WTC11 (cell line): ENCODE measurements around the gene FFAR1. TPM values are rescaled to one million over a fixed set of nuclear protein-coding genes. Genes with fewer than 3 reads are reported as not detected.

Experiments
- ATAC-seq: fragments of 200-7000 bp; cut with Tn5 transposase; 2 replicates; pipeline ENCODE4 v1.10.0; 2021; ENCODE audit warnings: mild to moderate bottlenecking, moderate library complexity
- CTCF ChIA-PET: fragments of 300-600 bp; sonication (Branson Sonifier 250); formaldehyde crosslinking; loops from one replicate; lab custom pipeline; 2021; ENCODE audit warnings: antibody characterized with exemption; lab: Charles Lee
- POLR2A ChIA-PET: fragments of 350-600 bp; sonication (Branson Sonifier 250); formaldehyde crosslinking; loops from one replicate; lab custom pipeline; 2021; ENCODE audit warnings: antibody characterized with exemption; lab: Charles Lee
- DNase-seq: peaks from one replicate; pipeline ENCODE4 v3.0.0; 2021; ENCODE audit warnings: low spot score
- H3K27ac Mint-ChIP-seq: 2 replicates; pipeline ENCODE4 v1.8.0; 2021; ENCODE audit warnings: mixed read lengths
- H3K27me3 Mint-ChIP-seq: 2 replicates; pipeline ENCODE4 v1.8.0; 2021; ENCODE audit warnings: low read depth, mild to moderate bottlenecking, moderate library complexity, mixed read lengths
- H3K36me3 Mint-ChIP-seq: 2 replicates; pipeline ENCODE4 v1.8.0; 2021; ENCODE audit warnings: mixed read lengths
- H3K4me1 Mint-ChIP-seq: 2 replicates; pipeline ENCODE4 v1.8.0; 2022; ENCODE audit warnings: mixed read lengths
- H3K4me3 Mint-ChIP-seq: 2 replicates; pipeline ENCODE4 v1.8.0; 2021; ENCODE audit warnings: mild to moderate bottlenecking, moderate library complexity, mixed read lengths
- H3K9me3 Mint-ChIP-seq: 2 replicates; pipeline ENCODE4 v1.8.0; 2021; ENCODE audit warnings: mixed read lengths
- AFF4 ChIP-seq: sonication (generic); formaldehyde crosslinking; IDR thresholded peaks from 2 replicates; pipeline ENCODE4 v1.8.1; 2023; ENCODE audit warnings: mild to moderate bottlenecking, missing genetic modification reagents, borderline replicate concordance
- E2F4 ChIP-seq: sonication (generic); formaldehyde crosslinking; IDR thresholded peaks from 2 replicates; pipeline ENCODE4 v1.8.1; 2022; ENCODE audit warnings: low read depth, mild to moderate bottlenecking, moderate library complexity, missing genetic modification reagents, borderline replicate concordance
- EMX1 ChIP-seq: fragments of 250-450 bp; sonication (Bioruptor Pico); IDR thresholded peaks from 2 replicates; pipeline ENCODE4 v1.8.0; 2021; ENCODE audit warnings: mild to moderate bottlenecking
- FOXK1 ChIP-seq: sonication (generic); formaldehyde crosslinking; IDR thresholded peaks from 2 replicates; pipeline ENCODE4 v1.8.0; 2022; ENCODE audit warnings: mild to moderate bottlenecking, moderate library complexity, missing genetic modification reagents
- IRF1 ChIP-seq: sonication (generic); formaldehyde crosslinking; IDR thresholded peaks from 2 replicates; pipeline ENCODE4 v1.8.0; 2023; ENCODE audit warnings: missing genetic modification reagents
- OVOL2 ChIP-seq: fragments of 250-450 bp; sonication (Bioruptor Pico); IDR thresholded peaks from 2 replicates; pipeline ENCODE4 v1.9.0; 2021; ENCODE audit warnings: mild to moderate bottlenecking, borderline replicate concordance
- SMAD4 ChIP-seq: sonication (generic); formaldehyde crosslinking; IDR thresholded peaks from 2 replicates; pipeline ENCODE4 v1.8.0; 2022; ENCODE audit warnings: mild to moderate bottlenecking, missing genetic modification reagents
- TP53 ChIP-seq: sonication (generic); formaldehyde crosslinking; IDR thresholded peaks from 2 replicates; pipeline ENCODE4 v1.8.1; 2023; ENCODE audit warnings: mild to moderate bottlenecking, missing genetic modification reagents
- ZNF121 ChIP-seq: sonication (generic); formaldehyde crosslinking; IDR thresholded peaks from 2 replicates; pipeline ENCODE4 v1.8.0; 2023; ENCODE audit warnings: missing genetic modification reagents
- ZNF138 ChIP-seq: sonication (generic); formaldehyde crosslinking; conservative IDR thresholded peaks from 2 replicates; pipeline ENCODE4 v1.8.1; 2022; ENCODE audit warnings: mild to moderate bottlenecking, moderate library complexity, missing genetic modification reagents
- ZNF317 ChIP-seq: sonication (generic); formaldehyde crosslinking; IDR thresholded peaks from 2 replicates; pipeline ENCODE4 v1.8.1; 2023; ENCODE audit warnings: low read depth, mild to moderate bottlenecking, moderate library complexity, missing genetic modification reagents, borderline replicate concordance
- ZNF512 ChIP-seq: sonication (generic); formaldehyde crosslinking; IDR thresholded peaks from 2 replicates; pipeline ENCODE4 v1.8.1; 2022; ENCODE audit warnings: missing genetic modification reagents, borderline replicate concordance
- total RNA-seq: library from RNA; stranded (reverse); gene quantifications from 3 replicates; pipeline ENCODE4 v1.2.3, GENCODE V29; 2021
- TF ChIP-seq, protein P1 (sequence below): fragments of 250-450 bp; sonication (Bioruptor Pico); conservative IDR thresholded peaks from 2 replicates; pipeline ENCODE4 v1.9.0; 2021; ENCODE audit warnings: mild to moderate bottlenecking
- TF ChIP-seq, protein P2 (sequence below): sonication (generic); formaldehyde crosslinking; IDR thresholded peaks from 2 replicates; pipeline ENCODE4 v1.8.0; 2023; ENCODE audit warnings: mild to moderate bottlenecking, missing genetic modification reagents
- TF ChIP-seq, protein P3 (sequence below): fragments of 250-450 bp; sonication (Bioruptor Pico); IDR thresholded peaks from 2 replicates; pipeline ENCODE4 v1.9.0; 2021; ENCODE audit warnings: mild to moderate bottlenecking, borderline replicate concordance
- TF ChIP-seq, protein P4 (sequence below): sonication (generic); formaldehyde crosslinking; IDR thresholded peaks from 2 replicates; pipeline ENCODE4 v1.8.1; 2023; ENCODE audit warnings: mild to moderate bottlenecking, moderate library complexity, missing genetic modification reagents

FFAR1 gene
- total RNA-seq, 1 experiment from 2014 or later = 0.07 TPM

DNA sequence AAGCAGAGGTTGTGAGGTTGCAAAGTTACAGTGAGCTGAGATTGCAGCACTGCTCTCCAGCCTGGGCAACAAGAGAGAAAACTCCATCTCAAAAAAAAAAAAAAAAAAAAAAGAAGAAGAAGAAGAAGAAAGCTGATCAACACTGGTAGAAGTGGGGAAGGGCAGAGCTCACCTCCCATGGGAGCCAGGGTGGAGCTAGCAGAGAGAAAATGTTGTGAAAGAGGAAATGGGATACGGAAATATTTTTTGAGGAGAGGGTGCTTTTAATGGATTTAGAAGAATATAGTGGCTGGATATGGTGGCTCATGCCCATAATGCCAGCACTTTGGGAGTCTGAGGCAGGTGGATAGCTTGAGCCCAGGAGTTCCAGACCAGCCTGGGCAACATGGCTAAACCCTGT is 30.0 kb downstream of the FFAR1 start:
- Mint-ChIP-seq H3K27ac (no peak overlapping the region), H3K36me3 (peaks cover 3% of the 10 kb centered on the region; the same call in 1 of the 2 replicates), H3K4me1 (peaks cover 14% of the 10 kb centered on the region), H3K9me3 (peaks cover 30% of the 10 kb centered on the region), H3K4me3 (no peak overlapping the region), H3K27me3 (peaks cover 22% of the 10 kb centered on the region)
- ChIA-PET POLR2A (interaction anchor here (0.6 kb wide), 2 partner anchors 142 to 262 kb away, joined by 3 to 7 read pairs; no protein-coding TSS in a partner anchor), CTCF (interaction anchor here (0.5 to 1.0 kb wide), 5 partner anchors 17 to 310 kb away, joined by 3 to 6 read pairs (median 3); no protein-coding TSS in a partner anchor)
- ATAC-seq (no peak), DNase-seq (no peak)
- TF ChIP-seq, protein P1, sequence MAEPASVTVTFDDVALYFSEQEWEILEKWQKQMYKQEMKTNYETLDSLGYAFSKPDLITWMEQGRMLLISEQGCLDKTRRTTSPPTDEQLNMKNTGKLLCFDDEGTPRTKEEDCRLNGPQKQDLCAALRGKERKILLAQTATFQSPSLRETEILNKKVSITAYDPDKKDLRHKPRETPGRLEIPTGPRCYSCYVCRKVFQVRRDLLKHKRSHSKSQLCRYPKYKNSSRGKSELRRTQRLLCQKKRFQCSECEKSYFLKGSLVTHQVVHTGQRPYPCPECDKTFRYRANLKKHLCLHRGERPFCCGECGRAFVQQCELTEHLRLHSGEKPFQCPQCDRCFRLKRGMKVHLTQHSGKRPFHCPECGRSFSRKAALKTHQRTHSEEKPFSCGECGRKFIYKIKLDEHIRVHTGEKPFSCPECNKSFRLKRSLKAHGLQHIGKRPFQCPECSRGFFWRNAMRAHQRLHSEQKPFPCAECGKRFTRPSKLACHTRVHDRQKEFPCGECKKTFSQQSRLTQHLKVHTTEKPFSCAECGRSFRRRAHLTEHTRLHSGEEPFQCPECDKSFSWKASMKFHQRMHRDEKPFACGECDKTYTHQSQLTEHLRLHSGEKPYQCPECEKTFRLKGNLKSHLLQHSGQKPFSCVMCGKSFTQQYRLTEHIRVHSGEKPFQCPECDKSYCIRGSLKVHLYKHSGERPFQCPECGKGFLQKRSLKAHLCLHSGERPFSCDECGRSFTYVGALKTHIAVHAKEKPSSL (CRISPR knock-in tag) = no peak
- TF ChIP-seq EMX1 (CRISPR knock-in tag) (no peak), E2F4 (CRISPR knock-in tag) (no peak), FOXK1 (CRISPR knock-in tag) (no peak), ZNF121 (no peak), ZNF512 (CRISPR knock-in tag) (no peak), OVOL2 (CRISPR knock-in tag) (no peak), ZNF138 (CRISPR knock-in tag) (no peak), ZNF317 (CRISPR knock-in tag) (no peak), SMAD4 (no peak), AFF4 (CRISPR knock-in tag) (no peak), IRF1 (CRISPR knock-in tag) (no peak), TP53 (CRISPR knock-in tag) (no peak)
- TF ChIP-seq, protein P2, sequence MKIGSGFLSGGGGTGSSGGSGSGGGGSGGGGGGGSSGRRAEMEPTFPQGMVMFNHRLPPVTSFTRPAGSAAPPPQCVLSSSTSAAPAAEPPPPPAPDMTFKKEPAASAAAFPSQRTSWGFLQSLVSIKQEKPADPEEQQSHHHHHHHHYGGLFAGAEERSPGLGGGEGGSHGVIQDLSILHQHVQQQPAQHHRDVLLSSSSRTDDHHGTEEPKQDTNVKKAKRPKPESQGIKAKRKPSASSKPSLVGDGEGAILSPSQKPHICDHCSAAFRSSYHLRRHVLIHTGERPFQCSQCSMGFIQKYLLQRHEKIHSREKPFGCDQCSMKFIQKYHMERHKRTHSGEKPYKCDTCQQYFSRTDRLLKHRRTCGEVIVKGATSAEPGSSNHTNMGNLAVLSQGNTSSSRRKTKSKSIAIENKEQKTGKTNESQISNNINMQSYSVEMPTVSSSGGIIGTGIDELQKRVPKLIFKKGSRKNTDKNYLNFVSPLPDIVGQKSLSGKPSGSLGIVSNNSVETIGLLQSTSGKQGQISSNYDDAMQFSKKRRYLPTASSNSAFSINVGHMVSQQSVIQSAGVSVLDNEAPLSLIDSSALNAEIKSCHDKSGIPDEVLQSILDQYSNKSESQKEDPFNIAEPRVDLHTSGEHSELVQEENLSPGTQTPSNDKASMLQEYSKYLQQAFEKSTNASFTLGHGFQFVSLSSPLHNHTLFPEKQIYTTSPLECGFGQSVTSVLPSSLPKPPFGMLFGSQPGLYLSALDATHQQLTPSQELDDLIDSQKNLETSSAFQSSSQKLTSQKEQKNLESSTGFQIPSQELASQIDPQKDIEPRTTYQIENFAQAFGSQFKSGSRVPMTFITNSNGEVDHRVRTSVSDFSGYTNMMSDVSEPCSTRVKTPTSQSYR (CRISPR knock-in tag) = no peak
- TF ChIP-seq, protein P3, sequence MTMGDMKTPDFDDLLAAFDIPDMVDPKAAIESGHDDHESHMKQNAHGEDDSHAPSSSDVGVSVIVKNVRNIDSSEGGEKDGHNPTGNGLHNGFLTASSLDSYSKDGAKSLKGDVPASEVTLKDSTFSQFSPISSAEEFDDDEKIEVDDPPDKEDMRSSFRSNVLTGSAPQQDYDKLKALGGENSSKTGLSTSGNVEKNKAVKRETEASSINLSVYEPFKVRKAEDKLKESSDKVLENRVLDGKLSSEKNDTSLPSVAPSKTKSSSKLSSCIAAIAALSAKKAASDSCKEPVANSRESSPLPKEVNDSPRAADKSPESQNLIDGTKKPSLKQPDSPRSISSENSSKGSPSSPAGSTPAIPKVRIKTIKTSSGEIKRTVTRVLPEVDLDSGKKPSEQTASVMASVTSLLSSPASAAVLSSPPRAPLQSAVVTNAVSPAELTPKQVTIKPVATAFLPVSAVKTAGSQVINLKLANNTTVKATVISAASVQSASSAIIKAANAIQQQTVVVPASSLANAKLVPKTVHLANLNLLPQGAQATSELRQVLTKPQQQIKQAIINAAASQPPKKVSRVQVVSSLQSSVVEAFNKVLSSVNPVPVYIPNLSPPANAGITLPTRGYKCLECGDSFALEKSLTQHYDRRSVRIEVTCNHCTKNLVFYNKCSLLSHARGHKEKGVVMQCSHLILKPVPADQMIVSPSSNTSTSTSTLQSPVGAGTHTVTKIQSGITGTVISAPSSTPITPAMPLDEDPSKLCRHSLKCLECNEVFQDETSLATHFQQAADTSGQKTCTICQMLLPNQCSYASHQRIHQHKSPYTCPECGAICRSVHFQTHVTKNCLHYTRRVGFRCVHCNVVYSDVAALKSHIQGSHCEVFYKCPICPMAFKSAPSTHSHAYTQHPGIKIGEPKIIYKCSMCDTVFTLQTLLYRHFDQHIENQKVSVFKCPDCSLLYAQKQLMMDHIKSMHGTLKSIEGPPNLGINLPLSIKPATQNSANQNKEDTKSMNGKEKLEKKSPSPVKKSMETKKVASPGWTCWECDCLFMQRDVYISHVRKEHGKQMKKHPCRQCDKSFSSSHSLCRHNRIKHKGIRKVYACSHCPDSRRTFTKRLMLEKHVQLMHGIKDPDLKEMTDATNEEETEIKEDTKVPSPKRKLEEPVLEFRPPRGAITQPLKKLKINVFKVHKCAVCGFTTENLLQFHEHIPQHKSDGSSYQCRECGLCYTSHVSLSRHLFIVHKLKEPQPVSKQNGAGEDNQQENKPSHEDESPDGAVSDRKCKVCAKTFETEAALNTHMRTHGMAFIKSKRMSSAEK = no peak
- TF ChIP-seq, protein P4, sequence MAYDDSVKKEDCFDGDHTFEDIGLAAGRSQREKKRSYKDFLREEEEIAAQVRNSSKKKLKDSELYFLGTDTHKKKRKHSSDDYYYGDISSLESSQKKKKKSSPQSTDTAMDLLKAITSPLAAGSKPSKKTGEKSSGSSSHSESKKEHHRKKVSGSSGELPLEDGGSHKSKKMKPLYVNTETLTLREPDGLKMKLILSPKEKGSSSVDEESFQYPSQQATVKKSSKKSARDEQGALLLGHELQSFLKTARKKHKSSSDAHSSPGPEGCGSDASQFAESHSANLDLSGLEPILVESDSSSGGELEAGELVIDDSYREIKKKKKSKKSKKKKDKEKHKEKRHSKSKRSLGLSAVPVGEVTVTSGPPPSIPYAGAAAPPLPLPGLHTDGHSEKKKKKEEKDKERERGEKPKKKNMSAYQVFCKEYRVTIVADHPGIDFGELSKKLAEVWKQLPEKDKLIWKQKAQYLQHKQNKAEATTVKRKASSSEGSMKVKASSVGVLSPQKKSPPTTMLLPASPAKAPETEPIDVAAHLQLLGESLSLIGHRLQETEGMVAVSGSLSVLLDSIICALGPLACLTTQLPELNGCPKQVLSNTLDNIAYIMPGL (CRISPR knock-in tag) = no peak
